Measurements from ENCODE around the gene KLHL29.

KLHL29 gene

GRCh38 chr2:23423873-23424680 is 39.1 kb downstream of the KLHL29 start:
- peaks cover 16 to 38% of the 10 kb centered on the region in 2 donors for H3K4me1 ChIP-seq (ENCODE audit: control insufficient read depth in 1 of 2, insufficient read depth in 2 of 2, low read length in 2 of 2)
- no peak overlapping the region for H3K27ac ChIP-seq (ENCODE audit: low read length)
- H3K27me3 ChIP-seq (ENCODE audit: low read depth, low read length) = no peaks in the 10 kb centered on the region
- no peak overlapping the region for H3K4me3 ChIP-seq (ENCODE audit: low read depth in 1 of 2, low read length in 2 of 2)
- no peaks in the 10 kb centered on the region for H3K36me3 ChIP-seq (ENCODE audit: control insufficient read depth in 1 of 2, insufficient read depth in 2 of 2, low read length in 2 of 2)
- H3K9me3 ChIP-seq (ENCODE audit: control insufficient read depth in 1 of 2, low read length in 2 of 2) = no peaks in the 10 kb centered on the region

- no peaks in the 10 kb centered on the region for H3K36me3 ChIP-seq (ENCODE audit: control insufficient read depth in 1 of 2, insufficient read depth in 2 of 2, low read length in 2 of 2)
- H3K27ac ChIP-seq (ENCODE audit: low read length) = peak overlapping the region; percentile 25
- H3K4me1 ChIP-seq (ENCODE audit: control insufficient read depth in 1 of 2, insufficient read depth in 2 of 2, low read length in 2 of 2) = peaks cover 16 to 25% of the 10 kb centered on the region in 2 donors
- no peaks in the 10 kb centered on the region for H3K9me3 ChIP-seq (ENCODE audit: control insufficient read depth in 1 of 2, low read length in 2 of 2)
- no peaks in the 10 kb centered on the region for H3K27me3 ChIP-seq (ENCODE audit: low read depth, low read length)
- H3K4me3 ChIP-seq (ENCODE audit: low read depth in 1 of 2, low read length in 2 of 2) = peak overlapping the region in 1 of 2 donors; percentile 10
Observed at GRCh38 chr2:23425338-23425871, 40.4 kb downstream of the KLHL29 start.

GRCh38 chr2:23425885-23426262 is 40.9 kb downstream of the KLHL29 start:
- H3K4me3 ChIP-seq (ENCODE audit: low read depth in 1 of 2, low read length in 2 of 2) = peak overlapping the region in 1 of 2 donors; percentile 10
- H3K9me3 ChIP-seq (ENCODE audit: control insufficient read depth in 1 of 2, low read length in 2 of 2) = no peaks in the 10 kb centered on the region
- H3K4me1 ChIP-seq (ENCODE audit: control insufficient read depth in 1 of 2, insufficient read depth in 2 of 2, low read length in 2 of 2) = peaks cover 16 to 23% of the 10 kb centered on the region in 2 donors

GRCh38 chr2:23426263-23426905 is 41.4 kb downstream of the KLHL29 start:
- H3K9me3 ChIP-seq (ENCODE audit: control insufficient read depth in 1 of 2, low read length in 2 of 2) = no peaks in the 10 kb centered on the region
- H3K4me3 ChIP-seq (ENCODE audit: low read depth in 1 of 2, low read length in 2 of 2) = no peak overlapping the region
- peaks cover 16 to 23% of the 10 kb centered on the region in 2 donors for H3K4me1 ChIP-seq (ENCODE audit: control insufficient read depth in 1 of 2, insufficient read depth in 2 of 2, low read length in 2 of 2)
- H3K27ac ChIP-seq (ENCODE audit: low read length) = peak overlapping the region; percentile 25
- no peaks in the 10 kb centered on the region for H3K36me3 ChIP-seq (ENCODE audit: control insufficient read depth in 1 of 2, insufficient read depth in 2 of 2, low read length in 2 of 2)
- no peaks in the 10 kb centered on the region for H3K27me3 ChIP-seq (ENCODE audit: low read depth, low read length)

More at GRCh38 chr2:23425885-23426262, 40.9 kb downstream of the KLHL29 start:
- H3K36me3 ChIP-seq (ENCODE audit: control insufficient read depth in 1 of 2, insufficient read depth in 2 of 2, low read length in 2 of 2) = no peaks in the 10 kb centered on the region
- peak overlapping the region; percentile 25 for H3K27ac ChIP-seq (ENCODE audit: low read length)
- H3K27me3 ChIP-seq (ENCODE audit: low read depth, low read length) = no peaks in the 10 kb centered on the region

GRCh38 chr2:23427350-23427749 is 42.4 kb downstream of the KLHL29 start:
- no peaks in the 10 kb centered on the region for H3K36me3 ChIP-seq (ENCODE audit: control insufficient read depth in 1 of 2, insufficient read depth in 2 of 2, low read length in 2 of 2)
- H3K9me3 ChIP-seq (ENCODE audit: control insufficient read depth in 1 of 2, low read length in 2 of 2) = no peaks in the 10 kb centered on the region
- H3K27ac ChIP-seq (ENCODE audit: low read length) = peak overlapping the region; percentile 25
- H3K27me3 ChIP-seq (ENCODE audit: low read depth, low read length) = no peaks in the 10 kb centered on the region
- H3K4me1 ChIP-seq (ENCODE audit: control insufficient read depth in 1 of 2, insufficient read depth in 2 of 2, low read length in 2 of 2) = peaks cover 16 to 23% of the 10 kb centered on the region in 2 donors
- H3K4me3 ChIP-seq (ENCODE audit: low read depth in 1 of 2, low read length in 2 of 2) = no peak overlapping the region

GRCh38 chr2:23427976-23428375 is 43.0 kb downstream of the KLHL29 start:
- no peaks in the 10 kb centered on the region for H3K9me3 ChIP-seq (ENCODE audit: control insufficient read depth in 1 of 2, low read length in 2 of 2)
- H3K36me3 ChIP-seq (ENCODE audit: control insufficient read depth in 1 of 2, insufficient read depth in 2 of 2, low read length in 2 of 2) = no peaks in the 10 kb centered on the region
- H3K4me1 ChIP-seq (ENCODE audit: control insufficient read depth in 1 of 2, insufficient read depth in 2 of 2, low read length in 2 of 2) = peaks cover 16 to 23% of the 10 kb centered on the region in 2 donors
- no peak overlapping the region for H3K27ac ChIP-seq (ENCODE audit: low read length)
- no peaks in the 10 kb centered on the region for H3K27me3 ChIP-seq (ENCODE audit: low read depth, low read length)
- H3K4me3 ChIP-seq (ENCODE audit: low read depth in 1 of 2, low read length in 2 of 2) = no peak overlapping the region

GRCh38 chr2:23429036-23429435 is 44.1 kb downstream of the KLHL29 start:
- no peak overlapping the region for H3K27ac ChIP-seq (ENCODE audit: low read length)
- H3K4me1 ChIP-seq (ENCODE audit: control insufficient read depth in 1 of 2, insufficient read depth in 2 of 2, low read length in 2 of 2) = peaks cover 16 to 23% of the 10 kb centered on the region in 2 donors
- H3K27me3 ChIP-seq (ENCODE audit: low read depth, low read length) = no peaks in the 10 kb centered on the region
- H3K4me3 ChIP-seq (ENCODE audit: low read depth in 1 of 2, low read length in 2 of 2) = no peak overlapping the region
- H3K36me3 ChIP-seq (ENCODE audit: control insufficient read depth in 1 of 2, insufficient read depth in 2 of 2, low read length in 2 of 2) = no peaks in the 10 kb centered on the region
- H3K9me3 ChIP-seq (ENCODE audit: control insufficient read depth in 1 of 2, low read length in 2 of 2) = no peaks in the 10 kb centered on the region

GRCh38 chr2:23430263-23430662 is 45.3 kb downstream of the KLHL29 start:
- peaks cover 14 to 22% of the 10 kb centered on the region in 2 donors for H3K4me1 ChIP-seq (ENCODE audit: control insufficient read depth in 1 of 2, insufficient read depth in 2 of 2, low read length in 2 of 2)
- H3K27ac ChIP-seq (ENCODE audit: low read length) = peak overlapping the region; percentile 76
- H3K4me3 ChIP-seq (ENCODE audit: low read depth in 1 of 2, low read length in 2 of 2) = no peak overlapping the region
- no peaks in the 10 kb centered on the region for H3K27me3 ChIP-seq (ENCODE audit: low read depth, low read length)
- no peaks in the 10 kb centered on the region for H3K9me3 ChIP-seq (ENCODE audit: control insufficient read depth in 1 of 2, low read length in 2 of 2)
- no peaks in the 10 kb centered on the region for H3K36me3 ChIP-seq (ENCODE audit: control insufficient read depth in 1 of 2, insufficient read depth in 2 of 2, low read length in 2 of 2)

GRCh38 chr2:23432531-23432930 is 47.6 kb downstream of the KLHL29 start:
- Histone ChIP-seq H3K9me3 (ENCODE audit: control insufficient read depth in 1 of 2, low read length in 2 of 2) (no peaks in the 10 kb centered on the region), H3K4me3 (ENCODE audit: low read depth in 1 of 2, low read length in 2 of 2) (no peak overlapping the region), H3K27ac (ENCODE audit: low read length) (no peak overlapping the region), H3K36me3 (ENCODE audit: control insufficient read depth in 1 of 2, insufficient read depth in 2 of 2, low read length in 2 of 2) (no peaks in the 10 kb centered on the region), H3K4me1 (ENCODE audit: control insufficient read depth in 1 of 2, insufficient read depth in 2 of 2, low read length in 2 of 2) (peaks cover 0 to 12% of the 10 kb centered on the region in 2 donors), H3K27me3 (ENCODE audit: low read depth, low read length) (no peaks in the 10 kb centered on the region)

- no peak overlapping the region for H3K4me3 ChIP-seq (ENCODE audit: low read depth in 1 of 2, low read length in 2 of 2)
- H3K27ac ChIP-seq (ENCODE audit: low read length) = no peak overlapping the region
- H3K27me3 ChIP-seq (ENCODE audit: low read depth, low read length) = no peaks in the 10 kb centered on the region
- H3K4me1 ChIP-seq (ENCODE audit: control insufficient read depth in 1 of 2, insufficient read depth in 2 of 2, low read length in 2 of 2) = peaks cover 0 to 12% of the 10 kb centered on the region in 2 donors
- H3K9me3 ChIP-seq (ENCODE audit: control insufficient read depth in 1 of 2, low read length in 2 of 2) = no peaks in the 10 kb centered on the region
- no peaks in the 10 kb centered on the region for H3K36me3 ChIP-seq (ENCODE audit: control insufficient read depth in 1 of 2, insufficient read depth in 2 of 2, low read length in 2 of 2)
Observed at GRCh38 chr2:23433282-23433681, 48.3 kb downstream of the KLHL29 start.

- Histone ChIP-seq H3K27ac (ENCODE audit: low read length) (peak overlapping the region; percentile 77), H3K27me3 (ENCODE audit: low read depth, low read length) (no peaks in the 10 kb centered on the region), H3K4me3 (ENCODE audit: low read depth in 1 of 2, low read length in 2 of 2) (no peak overlapping the region), H3K4me1 (ENCODE audit: control insufficient read depth in 1 of 2, insufficient read depth in 2 of 2, low read length in 2 of 2) (peaks cover 0 to 12% of the 10 kb centered on the region in 2 donors), H3K36me3 (ENCODE audit: control insufficient read depth in 1 of 2, insufficient read depth in 2 of 2, low read length in 2 of 2) (no peaks in the 10 kb centered on the region), H3K9me3 (ENCODE audit: control insufficient read depth in 1 of 2, low read length in 2 of 2) (no peaks in the 10 kb centered on the region)
Observed at GRCh38 chr2:23434721-23435121, 49.7 kb downstream of the KLHL29 start.
